OCI-M2 (cell line): ENCODE measurements around the gene DYNLL1.
"Not testable (repeated sequence)": the region's sequence is repeated elsewhere in the genome, so short reads cannot be mapped to it uniquely, and the experiment has no call there.

Source experiments
- DNase-seq: peaks from one replicate; lab custom pipeline; 2025; ENCODE audit not compliant: unreplicated experiment; lab: John Stamatoyannopoulos, UW

Gene DYNLL1

GRCh38 chr12:120504587-120504986 lies 8.7 kb downstream of the DYNLL1 start:
- no peak for DNase-seq

- DNase-seq: no peak
Observed at GRCh38 chr12:120508537-120508936, 12.6 kb downstream of the DYNLL1 start.

GRCh38 chr12:120514002-120514401 lies 18.1 kb downstream of the DYNLL1 start:
- no peak for DNase-seq

- no peak for DNase-seq
Observed at GRCh38 chr12:120515496-120515895, 19.6 kb downstream of the DYNLL1 start.

GRCh38 chr12:120519324-120519723 lies 23.4 kb downstream of the DYNLL1 start:
- DNase-seq: not testable (repeated sequence)

GRCh38 chr12:120522568-120522967 lies 26.7 kb downstream of the DYNLL1 start:
- DNase-seq: no peak

GRCh38 chr12:120528861-120529525 lies 33.1 kb downstream of the DYNLL1 start, which contains the start of gene COQ5:
TSS of gene COQ5 (minus strand) at chr12:120529158. CDS start at chr12:120529141, 17 bp downstream.
- peak; percentile 65 for DNase-seq

- no peak for DNase-seq
Observed at GRCh38 chr12:120529641-120530417, 33.9 kb downstream of the DYNLL1 start.

GRCh38 chr12:120530418-120530761 lies 34.5 kb downstream of the DYNLL1 start:
- DNase-seq: not testable (repeated sequence)

GRCh38 chr12:120532701-120533238 lies 36.9 kb downstream of the DYNLL1 start:
- DNase-seq: no peak

- DNase-seq: no peak
Observed at GRCh38 chr12:120534203-120534702, 38.3 kb downstream of the DYNLL1 start, which contains the start of gene RNF10. TSS of gene RNF10 (plus strand) at chr12:120534356. CDS start at chr12:120534812, 456 bp downstream.

GRCh38 chr12:120534703-120535655 lies 39.1 kb downstream of the DYNLL1 start:
- DNase-seq: no peak

- no peak for DNase-seq
Observed at GRCh38 chr12:120536064-120536791, 40.3 kb downstream of the DYNLL1 start.

- no peak for DNase-seq
Observed at GRCh38 chr12:120537856-120538220, 41.9 kb downstream of the DYNLL1 start.

- DNase-seq: no peak
Observed at GRCh38 chr12:120538281-120539156, 42.6 kb downstream of the DYNLL1 start.

GRCh38 chr12:120539303-120539702 lies 43.4 kb downstream of the DYNLL1 start:
- no peak for DNase-seq

GRCh38 chr12:120540445-120540844 lies 44.5 kb downstream of the DYNLL1 start:
- peak; percentile 30 for DNase-seq

- DNase-seq: no peak
Observed at GRCh38 chr12:120542166-120542565, 46.3 kb downstream of the DYNLL1 start.

GRCh38 chr12:120544691-120545090 lies 48.8 kb downstream of the DYNLL1 start:
- no peak for DNase-seq
